HG03135 (cell line): ENCODE results near the gene MRS2.

ENCODE experiments used
- ATAC-seq: cut with Tn5 transposase; IDR thresholded peaks from one replicate; pipeline ENCODE4 v1.9.1; 2021; ENCODE audit warnings: mild to moderate bottlenecking, moderate library complexity; ENCODE audit not compliant: unreplicated experiment

The MRS2 gene

GRCh38 chr6:24429146-24429545 is 26.4 kb downstream of the MRS2 start:
- no peak for ATAC-seq

- no peak for ATAC-seq
These were observed 27.4 kb downstream of the MRS2 start for GRCh38 chr6:24430086-24430485.

GRCh38 chr6:24431045-24431451 is 28.3 kb downstream of the MRS2 start:
- ATAC-seq = no peak

GRCh38 chr6:24432611-24433010 is 29.9 kb downstream of the MRS2 start:
- ATAC-seq = no peak

- ATAC-seq = no peak
These were observed 34.2 kb downstream of the MRS2 start for GRCh38 chr6:24436979-24437378.

- ATAC-seq = no peak
These were observed 37.3 kb downstream of the MRS2 start for GRCh38 chr6:24439858-24440539.

- no peak for ATAC-seq
These were observed 38.3 kb downstream of the MRS2 start for GRCh38 chr6:24440897-24441598.

- no peak for ATAC-seq
These were observed 38.8 kb downstream of the MRS2 start for GRCh38 chr6:24441599-24441904.

- ATAC-seq = no peak
These were observed 41.9 kb downstream of the MRS2 start for GRCh38 chr6:24444588-24444987.

GRCh38 chr6:24445704-24446103 is 43.0 kb downstream of the MRS2 start:
- ATAC-seq = no peak

- ATAC-seq = no peak
These were observed 43.9 kb downstream of the MRS2 start for GRCh38 chr6:24446670-24447069.

- ATAC-seq = no peak
These were observed 45.7 kb downstream of the MRS2 start for GRCh38 chr6:24448396-24448795.

GRCh38 chr6:24448828-24449525 is 46.2 kb downstream of the MRS2 start:
- ATAC-seq = no peak

- ATAC-seq = no peak
These were observed 49.0 kb downstream of the MRS2 start for GRCh38 chr6:24451581-24452388.

- ATAC-seq = no peak
These were observed 51.2 kb downstream of the MRS2 start for GRCh38 chr6:24453921-24454320.

GRCh38 chr6:24454452-24454851 is 51.7 kb downstream of the MRS2 start:
- ATAC-seq = no peak

- no peak for ATAC-seq
These were observed 52.3 kb downstream of the MRS2 start for GRCh38 chr6:24455061-24455460.

GRCh38 chr6:24458134-24458533 is 55.4 kb downstream of the MRS2 start:
- no peak for ATAC-seq

- ATAC-seq = no peak
These were observed 56.2 kb downstream of the MRS2 start for GRCh38 chr6:24458941-24459340.

- ATAC-seq = no peak
These were observed 58.2 kb downstream of the MRS2 start for GRCh38 chr6:24460966-24461365.

- no peak for ATAC-seq
These were observed 61.7 kb downstream of the MRS2 start for GRCh38 chr6:24464253-24465038.
